GM20431 (cell line): ENCODE measurements around the gene MORN5.

ENCODE experiments used
- in situ Hi-C: fragments of 300-500 bp; cut with MseI, MboI; formaldehyde crosslinking; loops from one replicate; pipeline ENCODE4 v1.15.0; 2020; ENCODE audit warnings: low sequenced_read_pairs; ENCODE audit not compliant: unreplicated experiment

MORN5 gene

DNA sequence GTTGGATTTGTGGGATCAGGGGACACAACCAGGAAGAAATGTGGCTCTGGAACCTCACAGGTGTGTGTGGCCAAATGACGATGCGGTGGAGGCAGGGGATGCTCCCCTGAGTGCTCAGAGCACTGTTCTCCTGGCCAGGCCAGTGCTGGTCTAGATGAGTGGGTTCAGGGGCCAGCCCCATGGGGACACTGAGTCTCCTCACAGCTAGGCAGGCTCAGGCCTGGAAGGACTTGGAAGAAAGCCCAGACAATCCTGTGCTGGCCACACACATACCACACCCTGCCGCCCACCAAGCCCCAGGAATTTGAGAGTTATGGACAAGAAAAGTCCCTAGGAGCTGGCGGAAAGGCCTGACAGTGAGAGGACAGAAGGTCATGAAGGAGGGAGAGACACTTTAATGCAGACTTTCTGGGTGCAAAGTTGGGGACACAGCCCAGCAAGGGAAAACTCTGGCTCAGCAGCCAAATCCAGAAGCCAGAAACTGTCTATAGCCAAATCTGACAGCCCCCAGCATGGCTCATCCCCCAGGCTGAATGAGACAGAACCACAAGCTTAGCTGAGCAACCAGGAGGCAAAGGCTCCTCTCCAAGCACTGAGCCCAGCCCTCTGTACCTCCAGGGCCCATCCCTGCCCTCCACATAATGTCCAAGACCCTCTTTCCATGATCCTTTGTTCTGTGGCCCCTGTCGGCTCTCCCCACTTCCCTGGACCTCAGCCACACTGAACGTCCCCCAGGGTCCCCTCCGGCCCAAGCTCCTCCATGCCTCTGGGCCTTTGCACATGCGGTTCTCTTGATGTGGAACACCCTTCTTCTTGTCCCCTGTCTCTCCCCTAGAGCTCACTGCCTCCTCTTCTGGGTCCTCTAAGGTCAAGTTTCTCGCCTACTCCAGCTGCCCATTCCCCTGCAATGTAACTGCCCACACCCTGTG, 46.7 kb downstream of the MORN5 start:
- in situ Hi-C loops, result no loop called here

DNA sequence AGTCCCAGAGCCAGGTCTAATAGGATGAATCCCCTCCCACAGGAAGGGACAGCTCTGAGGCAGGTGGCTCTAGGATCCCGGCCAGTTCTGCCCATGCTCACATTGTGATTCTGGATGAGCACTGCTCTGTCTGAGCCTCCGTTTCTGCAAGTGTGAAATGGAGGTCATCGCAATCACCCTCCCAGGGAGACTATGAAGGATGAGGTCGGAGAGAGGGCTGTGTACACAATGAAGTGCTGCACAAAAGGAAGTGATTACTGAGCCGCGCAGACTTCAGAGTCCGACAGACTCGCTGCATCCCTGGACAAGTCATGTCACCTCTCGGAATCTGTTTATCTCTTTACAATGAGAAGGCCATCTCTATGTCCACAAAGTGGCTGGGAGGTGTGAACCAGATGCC, 47.4 kb downstream of the MORN5 start:
- in situ Hi-C loops, result no loop called here

DNA sequence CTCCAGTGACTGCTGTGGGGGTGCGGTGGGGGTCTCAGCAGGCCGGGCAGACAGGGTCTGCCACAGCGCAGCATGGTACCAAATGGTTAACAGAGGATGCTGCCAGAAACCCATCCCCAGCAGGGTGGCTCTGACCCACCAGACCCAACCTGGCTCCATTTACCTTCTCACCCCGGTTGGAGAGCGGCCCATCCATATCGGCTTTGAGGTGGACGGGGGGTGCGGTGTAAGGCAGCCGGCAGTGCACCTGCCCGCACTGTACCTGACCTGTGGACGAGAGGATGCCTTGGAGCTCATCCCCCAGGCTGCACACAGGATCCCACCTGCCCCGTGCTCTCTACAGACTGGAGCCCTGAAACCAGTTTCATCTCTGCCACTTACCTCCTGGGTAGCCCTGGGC, 49.7 kb downstream of the MORN5 start:
- in situ Hi-C loops, result no loop called here

DNA sequence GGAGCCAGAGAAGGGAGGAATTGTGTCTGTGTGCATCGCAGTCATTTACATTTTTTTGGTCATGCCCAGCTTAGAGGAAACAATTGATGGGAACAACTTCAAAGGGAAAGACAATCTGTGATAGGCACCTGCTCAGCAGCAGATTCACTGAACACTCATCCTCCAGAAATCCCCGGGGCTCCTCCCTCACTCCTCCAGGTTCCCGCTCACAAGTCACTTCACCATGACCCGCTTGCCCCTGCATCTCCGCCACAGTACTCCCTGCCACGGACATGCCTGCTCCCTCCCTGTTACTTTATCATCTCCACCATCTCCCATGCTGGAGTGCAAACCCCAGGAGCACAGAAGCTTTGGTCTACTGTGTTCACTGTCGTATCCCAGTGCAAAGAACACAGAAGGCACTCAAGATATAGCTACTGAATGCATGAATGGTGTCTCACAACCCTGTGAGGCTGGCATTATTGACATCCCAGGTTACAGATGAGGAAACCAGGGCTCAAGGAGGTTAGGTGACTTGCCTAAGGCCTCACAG, 52.8 kb downstream of the MORN5 start:
- in situ Hi-C loops, result no loop called here

DNA sequence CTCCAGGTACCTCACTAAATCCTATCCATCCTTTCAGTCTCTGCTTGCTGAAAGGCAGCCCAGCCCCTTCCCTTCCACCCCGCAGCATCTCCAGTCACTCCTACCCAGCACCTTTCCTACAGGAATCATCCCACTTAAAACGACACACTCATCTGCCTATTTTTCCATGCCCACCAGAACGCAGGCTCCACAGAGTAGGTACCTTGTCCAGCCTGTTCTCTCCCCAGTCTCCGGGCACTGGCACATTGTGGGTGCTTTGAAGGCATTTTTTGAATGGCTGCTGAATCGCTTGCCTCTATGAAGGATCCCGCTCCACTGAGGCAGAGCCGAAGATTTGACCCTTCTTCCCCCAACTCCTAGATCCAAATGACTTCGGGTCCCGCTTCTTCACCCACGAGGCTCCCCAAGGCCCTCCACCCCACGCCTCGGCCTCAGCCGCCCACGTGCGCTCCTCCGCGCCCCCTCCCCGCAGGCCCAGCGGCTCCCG, 53.4 kb downstream of the MORN5 start:
- in situ Hi-C loops, result no loop called here

DNA sequence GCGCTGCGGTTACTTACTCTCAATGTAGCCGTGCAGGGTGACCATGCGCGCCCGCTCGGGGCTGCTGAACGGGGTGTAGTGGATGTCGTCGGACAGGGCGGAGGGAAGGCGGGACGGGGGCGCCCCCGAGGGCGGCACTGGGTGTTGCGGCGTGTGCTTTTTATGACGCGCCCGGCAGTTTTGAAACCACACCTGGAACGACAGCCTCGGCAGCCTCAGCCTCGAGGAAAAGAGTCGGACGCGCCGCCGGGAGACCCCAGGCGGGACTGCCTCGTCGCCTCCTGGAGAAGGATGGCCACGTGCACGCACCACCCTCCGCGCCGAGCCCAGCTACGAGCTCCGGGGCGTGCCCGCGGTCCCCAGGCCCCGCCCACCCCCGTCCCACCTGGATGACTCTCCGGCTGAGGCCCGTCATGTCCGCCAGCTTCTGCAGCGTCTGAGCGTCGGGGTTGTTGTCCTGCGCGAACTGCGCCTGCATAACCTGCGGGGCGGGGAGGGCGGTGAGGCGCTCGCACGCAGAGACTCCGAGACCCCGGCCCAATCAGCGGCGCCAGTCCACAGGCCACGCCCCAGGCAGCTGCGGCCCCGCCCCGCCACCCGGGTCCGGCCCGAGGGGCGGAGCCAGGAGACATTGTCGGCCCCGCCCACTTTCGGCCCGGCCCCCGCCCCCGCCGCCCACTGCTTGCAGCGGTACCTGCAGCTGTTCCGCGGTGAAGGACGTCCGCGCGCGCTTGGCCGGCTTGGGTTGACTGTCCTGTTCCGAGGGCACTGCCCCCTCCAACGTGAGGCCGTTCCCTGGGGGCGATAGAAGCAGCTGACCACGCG, 54.1 kb downstream of the MORN5 start:
- in situ Hi-C loops, result no loop called here

DNA sequence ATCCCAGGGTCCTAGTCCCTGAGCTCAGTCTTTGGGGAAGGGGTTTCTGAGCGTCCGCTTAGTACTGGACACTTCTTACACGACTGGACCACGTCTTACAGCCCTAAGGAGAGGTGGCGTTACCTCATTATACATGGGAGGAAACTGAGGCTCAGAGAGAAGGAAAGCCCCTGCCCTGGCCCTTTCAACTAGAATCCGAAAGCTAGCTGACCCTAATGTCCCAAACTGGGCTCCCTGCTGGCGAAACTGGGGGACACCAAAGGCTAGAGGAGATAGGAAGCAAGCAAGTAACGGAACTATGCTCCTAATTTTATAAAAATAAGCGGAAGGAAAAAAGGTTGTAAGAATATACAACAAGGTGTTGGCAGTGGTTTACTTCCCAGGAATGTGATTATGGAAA, 54.8 kb downstream of the MORN5 start:
- in situ Hi-C loops, result no loop called here

DNA sequence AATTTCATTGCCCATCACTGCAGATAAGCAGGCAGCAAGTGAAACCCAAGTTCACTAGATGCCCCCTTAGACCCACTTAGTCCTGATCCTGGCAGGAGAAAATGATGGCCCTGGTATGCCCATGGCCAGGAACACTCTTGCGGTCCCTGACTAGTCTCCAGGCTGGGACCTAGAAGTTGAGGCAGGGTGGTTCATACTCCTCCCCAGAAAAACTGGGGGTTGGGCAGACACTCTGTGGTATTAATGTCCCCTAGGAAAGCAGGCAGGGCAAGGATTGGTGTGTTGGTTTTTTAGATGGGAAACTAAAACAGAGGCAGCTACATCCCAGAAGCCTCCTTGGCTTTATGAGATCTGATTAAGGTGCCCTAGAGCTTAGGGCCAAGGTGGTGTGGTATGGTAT, 56.0 kb downstream of the MORN5 start:
- in situ Hi-C loops, result no loop called here

DNA sequence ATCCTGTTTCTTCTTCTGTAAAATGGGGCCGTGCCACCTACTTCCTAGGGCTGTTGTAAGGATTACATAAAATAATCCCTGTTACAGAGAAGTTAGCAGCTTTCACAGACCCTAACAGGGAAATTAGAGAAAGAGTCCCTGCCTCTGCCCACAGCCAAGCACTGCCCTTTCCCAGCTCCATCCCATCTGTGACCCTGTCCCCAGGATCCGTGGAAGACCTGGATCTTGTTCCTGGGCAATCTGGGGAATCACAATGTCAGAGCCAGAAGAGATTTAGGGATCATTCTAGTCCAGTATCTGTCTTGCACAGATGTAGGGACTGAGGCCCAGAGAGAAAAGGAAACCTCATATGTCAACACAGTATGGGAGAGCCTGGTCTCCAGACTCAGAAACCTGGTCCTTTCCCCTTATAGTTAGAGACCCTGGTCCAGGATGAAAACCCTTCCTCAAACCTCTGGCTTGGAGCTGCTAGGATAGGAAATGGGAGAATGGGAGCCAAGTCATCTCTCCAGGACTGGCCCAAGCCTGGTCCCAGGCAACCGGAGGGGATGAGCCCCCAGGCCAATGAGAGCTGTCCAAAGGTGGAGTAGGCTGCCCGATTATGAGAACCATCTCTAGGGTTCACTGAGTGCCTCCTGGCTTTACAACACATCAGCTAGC, 56.6 kb downstream of the MORN5 start:
- in situ Hi-C loops, result no loop called here

DNA sequence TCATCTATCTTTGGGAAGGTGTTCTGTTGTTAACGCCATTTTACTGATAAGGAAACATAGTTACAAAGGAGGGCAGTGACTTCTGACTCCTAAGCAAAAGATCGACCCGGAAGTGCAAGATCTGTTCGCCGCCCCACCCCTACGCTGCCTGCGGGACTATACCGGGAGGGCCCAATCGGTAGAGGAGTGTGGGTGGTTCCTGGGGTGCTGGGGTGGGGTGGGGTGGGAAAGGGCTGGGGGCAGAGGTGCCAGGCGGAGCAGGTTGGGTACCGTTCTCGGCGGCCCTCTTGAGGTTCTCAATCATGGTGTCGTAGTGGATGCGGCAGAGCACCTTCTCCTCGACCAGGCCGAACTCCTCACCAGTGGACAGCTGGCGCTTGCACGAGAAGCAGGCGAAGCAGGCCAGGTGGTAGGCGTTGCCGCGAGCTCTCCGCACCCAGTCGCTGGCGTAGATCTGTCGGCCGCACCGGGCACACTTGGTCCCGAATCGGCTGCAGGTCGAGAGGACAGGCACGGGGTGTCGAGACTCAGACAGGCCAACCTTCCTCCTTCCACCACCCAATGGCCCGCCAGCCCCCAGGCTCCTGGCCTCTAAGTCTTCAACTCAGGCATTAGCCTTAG, 57.2 kb downstream of the MORN5 start:
- in situ Hi-C loops, result no loop called here

DNA sequence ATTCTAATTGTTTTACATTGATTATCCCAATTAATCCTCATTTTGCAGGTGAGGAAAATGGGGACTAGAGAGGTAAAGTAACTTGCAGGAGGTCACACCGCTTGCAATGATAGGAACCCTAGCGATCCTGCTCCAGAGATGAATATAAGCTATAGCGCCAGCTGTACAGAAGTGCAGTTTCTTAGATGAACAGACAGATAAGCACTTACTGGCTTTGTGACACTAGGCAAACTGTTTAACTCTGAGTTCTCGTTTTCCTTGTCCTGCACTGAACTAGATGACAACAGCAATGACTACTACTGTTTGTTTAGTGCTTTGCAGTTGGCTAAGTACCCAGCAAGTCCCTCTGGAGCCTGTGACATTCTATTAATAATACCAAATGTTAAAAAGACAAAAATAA, 57.9 kb downstream of the MORN5 start:
- in situ Hi-C loops, result no loop called here

DNA sequence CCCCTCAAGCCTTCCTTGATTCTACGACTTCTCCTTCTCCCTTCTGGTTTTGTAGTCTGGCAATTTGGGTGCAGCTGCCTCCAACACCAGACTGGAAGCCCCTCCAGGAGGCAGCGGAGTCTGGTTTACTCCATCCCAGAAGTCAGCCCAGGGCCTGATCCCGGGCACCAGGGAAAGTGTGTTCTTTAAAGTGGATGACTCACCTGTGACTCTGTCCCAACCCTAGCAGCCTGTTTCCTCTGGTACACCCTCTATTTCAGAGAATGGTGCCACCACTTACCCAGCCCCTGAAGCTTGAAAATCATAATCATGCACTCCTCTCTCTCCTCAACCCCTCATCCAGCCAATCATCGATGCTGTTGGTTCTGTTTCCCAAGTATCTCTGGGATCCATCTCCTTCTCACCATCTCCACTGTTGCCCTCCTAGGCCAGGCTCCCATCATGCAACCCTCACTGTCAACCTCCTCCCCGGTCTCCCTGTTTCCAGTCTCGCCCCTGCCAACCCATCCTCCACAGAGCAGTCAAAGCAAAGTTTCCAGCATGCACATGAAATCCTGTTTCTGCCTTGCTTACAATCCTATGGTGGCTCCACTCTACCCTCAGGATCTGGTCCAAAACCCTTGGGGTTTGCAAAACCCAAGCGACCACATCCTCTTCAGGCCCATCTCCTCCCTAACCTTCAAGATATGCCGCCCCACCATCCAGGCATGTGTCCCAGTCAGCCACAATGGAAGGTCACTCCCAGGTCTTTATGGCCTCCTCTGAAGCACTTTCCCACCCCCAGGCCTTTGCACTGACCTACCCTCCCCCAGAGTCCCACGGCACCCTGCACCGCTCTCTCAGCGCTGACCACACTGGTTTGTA, 58.6 kb downstream of the MORN5 start:
- in situ Hi-C loops, result no loop called here

DNA sequence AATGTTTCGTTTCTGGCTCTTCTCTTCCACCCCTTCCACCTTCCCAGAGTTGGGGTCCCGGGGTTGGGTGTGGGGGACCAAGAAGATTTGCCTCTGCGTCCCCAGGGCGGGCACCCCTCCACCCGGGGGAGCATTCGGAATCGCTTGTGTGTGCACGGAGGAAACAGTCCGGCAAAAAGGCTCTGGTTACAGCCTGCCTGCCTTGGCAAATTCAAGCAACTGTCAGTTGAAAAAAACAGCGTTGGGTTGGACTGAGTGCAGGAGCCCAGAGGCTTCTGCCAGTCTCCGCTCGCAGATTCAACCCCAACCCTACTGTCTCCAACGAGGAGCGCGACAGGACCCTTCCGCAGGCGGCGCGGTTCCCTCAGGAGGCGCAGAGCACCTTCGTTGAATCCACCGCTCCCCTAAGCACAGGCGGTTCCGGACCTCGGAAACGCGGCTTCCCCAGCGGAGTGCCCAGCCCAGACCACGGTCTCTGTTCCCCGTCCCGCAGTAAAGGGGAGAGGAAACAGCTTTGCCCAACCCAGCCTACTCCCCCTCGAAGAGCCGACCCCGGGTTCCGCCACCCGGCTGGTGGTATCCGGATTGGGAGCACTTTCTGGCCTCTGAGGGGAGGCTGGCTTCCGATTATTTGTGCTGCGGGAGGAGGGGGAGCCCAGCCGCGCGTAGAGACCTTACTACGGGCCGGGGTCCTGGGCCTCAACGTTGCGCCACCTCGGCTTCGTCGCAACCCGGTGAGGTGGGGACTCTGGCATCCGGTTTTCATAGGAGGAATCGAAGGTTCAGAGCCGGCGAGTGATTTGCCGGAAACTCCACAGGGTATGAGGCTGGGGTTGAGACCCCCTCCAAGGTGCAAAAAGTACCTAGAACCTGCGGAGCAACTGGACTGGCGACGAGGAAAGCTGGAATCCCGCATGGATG, 59.5 kb downstream of the MORN5 start:
- in situ Hi-C loops, result no loop called here

DNA sequence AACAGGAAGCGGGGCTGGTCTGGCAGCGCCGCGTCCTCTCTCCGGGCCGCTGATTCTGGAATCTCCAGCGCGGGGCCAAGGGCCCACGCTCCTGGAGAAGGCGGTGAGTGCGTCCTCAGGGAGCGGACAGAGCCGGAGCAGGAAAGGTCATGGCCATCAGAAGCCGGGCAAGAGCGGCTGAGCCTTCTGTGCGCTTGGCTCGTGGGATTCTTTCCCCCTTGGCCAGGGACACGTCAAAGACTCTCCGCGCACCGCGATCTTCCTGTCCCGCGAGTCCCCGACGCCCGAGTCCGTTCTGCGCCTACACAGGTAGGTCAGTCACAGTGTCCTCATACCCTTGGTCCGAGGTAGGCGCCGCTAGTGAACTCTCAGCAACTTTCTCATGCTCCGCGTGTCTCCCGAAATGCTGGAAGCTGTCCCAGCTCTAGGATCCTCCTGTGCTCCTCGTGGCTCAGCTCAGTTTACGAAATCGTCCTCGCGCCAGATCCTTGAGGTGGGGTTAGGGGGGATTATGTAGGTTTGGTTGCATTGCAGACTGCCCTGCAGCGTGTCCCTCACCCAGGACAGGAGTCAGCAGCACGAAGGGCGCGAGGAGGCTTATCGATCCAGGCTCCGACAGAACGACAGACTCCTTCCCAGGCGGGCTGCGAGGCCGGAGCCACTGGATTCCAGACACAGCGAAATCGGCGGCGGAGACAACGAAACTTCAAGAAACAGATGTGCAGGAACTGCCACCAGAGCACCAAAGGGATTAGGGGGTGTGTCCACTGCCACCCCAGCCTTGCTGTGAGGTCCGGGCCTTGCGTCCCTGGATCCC, 60.4 kb downstream of the MORN5 start:
- in situ Hi-C loops, result no loop called here

DNA sequence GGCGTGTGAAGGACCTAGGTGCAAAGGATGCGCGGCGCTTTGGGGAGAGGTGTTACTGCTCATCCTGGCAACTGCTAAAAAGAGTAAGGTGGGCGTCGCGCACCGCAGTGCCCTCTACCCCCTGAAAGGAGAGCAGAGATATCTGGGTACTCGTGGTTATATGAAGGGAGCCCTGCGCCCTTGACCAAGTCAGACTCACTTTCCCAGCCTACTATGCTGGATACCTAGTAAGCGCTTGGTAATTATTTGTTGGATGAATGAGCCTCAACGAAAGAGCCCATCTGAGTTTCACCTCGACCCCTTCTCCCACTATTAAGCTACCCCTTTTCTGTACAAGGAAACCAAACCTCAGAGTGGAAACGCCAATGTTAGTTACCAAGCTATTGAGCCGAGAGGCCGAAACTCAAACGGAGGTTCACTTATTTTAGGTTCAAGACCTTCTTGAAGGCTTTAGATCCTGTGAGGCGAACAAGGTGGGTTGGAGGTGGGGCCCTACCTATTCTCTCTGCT, 61.0 kb downstream of the MORN5 start:
- in situ Hi-C loops, result no loop called here

DNA sequence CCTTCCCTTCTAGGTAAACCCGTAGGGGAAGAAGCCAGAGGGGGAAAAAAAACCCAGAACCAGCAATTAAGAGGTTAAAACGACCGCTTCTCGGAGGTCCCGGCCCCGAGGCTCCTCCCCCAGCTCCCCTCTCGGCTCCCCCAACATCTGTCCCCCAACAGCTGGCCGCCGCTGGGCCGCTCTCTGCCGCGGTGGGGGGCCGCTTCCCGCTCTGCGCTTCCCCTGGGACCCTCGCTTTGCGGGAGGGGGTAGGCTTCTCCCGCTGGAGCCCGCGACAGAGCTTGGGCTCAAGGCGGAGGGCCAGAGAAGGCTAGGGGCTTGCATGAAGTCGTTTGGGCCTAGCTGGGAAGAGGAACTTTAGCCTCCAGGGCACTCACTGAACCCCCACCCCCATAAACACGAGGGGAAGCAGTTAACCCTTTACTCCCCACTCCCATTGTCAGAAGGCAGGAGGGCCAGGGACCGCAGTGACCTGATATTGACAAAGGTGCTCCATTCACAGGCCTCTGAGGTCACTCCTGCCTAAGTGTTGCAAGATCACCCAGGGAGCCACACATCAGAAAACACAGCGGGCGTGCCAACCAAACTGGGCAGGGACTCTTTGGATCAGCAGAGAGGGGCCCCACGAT, 61.6 kb downstream of the MORN5 start:
- in situ Hi-C loops, result no loop called here

DNA sequence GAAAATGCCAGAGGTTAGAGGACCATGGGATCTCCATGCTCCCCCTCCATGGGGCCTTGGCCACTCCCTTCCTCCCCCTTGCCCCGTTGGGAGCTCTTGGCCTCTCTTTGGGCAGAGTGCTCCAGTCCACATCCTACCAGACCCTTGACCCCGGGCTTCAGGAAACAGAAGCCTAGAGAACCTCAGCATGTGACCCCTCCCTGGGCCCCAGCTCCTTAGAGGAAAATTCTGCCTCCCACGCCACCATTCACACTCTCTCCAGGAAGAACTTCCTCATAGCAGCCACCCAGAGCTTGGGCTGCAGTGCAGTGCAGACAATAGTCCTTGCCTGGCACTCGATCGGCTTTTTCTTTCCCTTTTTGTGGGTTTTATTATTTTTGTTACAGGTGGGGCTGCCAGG, 63.1 kb downstream of the MORN5 start:
- in situ Hi-C loops, result no loop called here
